ENCODE results near the gene FCRL1.

DNA sequence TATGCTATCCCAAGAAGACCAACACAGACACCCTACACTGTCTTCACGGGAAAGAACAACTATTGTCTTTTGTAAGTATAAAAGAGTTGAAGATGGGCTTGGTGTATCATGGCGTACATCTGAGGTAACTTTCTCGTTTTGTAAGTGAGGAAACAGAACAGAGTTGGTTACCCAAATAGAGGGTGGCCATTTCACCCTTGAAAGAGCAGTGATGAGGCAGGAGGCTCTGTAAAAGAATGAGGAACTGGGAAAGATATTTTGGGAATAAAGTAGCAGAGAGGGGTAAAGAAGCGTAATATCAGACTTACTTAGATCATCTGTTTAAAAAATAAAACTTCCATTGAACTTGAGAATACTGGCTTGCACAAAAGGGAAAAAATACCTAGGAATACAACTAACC, 61.9 kb downstream of the FCRL1 start:
- TF ChIP-seq, protein P1, sequence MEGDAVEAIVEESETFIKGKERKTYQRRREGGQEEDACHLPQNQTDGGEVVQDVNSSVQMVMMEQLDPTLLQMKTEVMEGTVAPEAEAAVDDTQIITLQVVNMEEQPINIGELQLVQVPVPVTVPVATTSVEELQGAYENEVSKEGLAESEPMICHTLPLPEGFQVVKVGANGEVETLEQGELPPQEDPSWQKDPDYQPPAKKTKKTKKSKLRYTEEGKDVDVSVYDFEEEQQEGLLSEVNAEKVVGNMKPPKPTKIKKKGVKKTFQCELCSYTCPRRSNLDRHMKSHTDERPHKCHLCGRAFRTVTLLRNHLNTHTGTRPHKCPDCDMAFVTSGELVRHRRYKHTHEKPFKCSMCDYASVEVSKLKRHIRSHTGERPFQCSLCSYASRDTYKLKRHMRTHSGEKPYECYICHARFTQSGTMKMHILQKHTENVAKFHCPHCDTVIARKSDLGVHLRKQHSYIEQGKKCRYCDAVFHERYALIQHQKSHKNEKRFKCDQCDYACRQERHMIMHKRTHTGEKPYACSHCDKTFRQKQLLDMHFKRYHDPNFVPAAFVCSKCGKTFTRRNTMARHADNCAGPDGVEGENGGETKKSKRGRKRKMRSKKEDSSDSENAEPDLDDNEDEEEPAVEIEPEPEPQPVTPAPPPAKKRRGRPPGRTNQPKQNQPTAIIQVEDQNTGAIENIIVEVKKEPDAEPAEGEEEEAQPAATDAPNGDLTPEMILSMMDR (conservative IDR thresholded peaks at IDR 0.05; ENCODE audit: low read length) = no peak
- no peak for TF ChIP-seq EZH2phosphoT487 (IDR thresholded peaks at IDR 0.05; ENCODE audit: borderline replicate concordance)
